Parathyroid adenoma (tissue), 2 donors: ENCODE measurements around the gene OR1L1.

Experiments used
- H2AFZ ChIP-seq: fragments of 300-600 bp; sonication (generic); one replicate; pipeline ENCODE4 v1.7.0; 2017; ENCODE audit warnings: antibody characterized with exemption, mild to moderate bottlenecking
- H3K27ac ChIP-seq: fragments of 300-600 bp; sonication (generic); one replicate; pipeline ENCODE4 v1.7.0; 2017
- H3K27me3 ChIP-seq: fragments of 300-600 bp; sonication (generic); one replicate; pipeline ENCODE4 v1.7.0; 2017; ENCODE audit warnings: low read length; ENCODE audit not compliant: control insufficient read depth, insufficient read depth
- H3K36me3 ChIP-seq: fragments of 300-600 bp; sonication (generic); one replicate; pipeline ENCODE4 v1.7.0; 2017; ENCODE audit warnings: low read length; ENCODE audit not compliant: control insufficient read depth, insufficient read depth
- H3K4me1 ChIP-seq: fragments of 300-600 bp; sonication (generic); one replicate; pipeline ENCODE4 v1.7.0; 2017; ENCODE audit warnings: control low read depth
- H3K4me2 ChIP-seq: fragments of 300-600 bp; sonication (generic); one replicate; pipeline ENCODE4 v1.7.0; 2017; ENCODE audit warnings: low read length
- H3K4me3 ChIP-seq: fragments of 300-600 bp; sonication (generic); one replicate; pipeline ENCODE4 v1.7.0; 2017; ENCODE audit warnings: low read depth, low read length
- H3K79me2 ChIP-seq: fragments of 300-600 bp; sonication (generic); one replicate; pipeline ENCODE4 v1.7.0; 2017; ENCODE audit warnings: control low read depth
- H3K9ac ChIP-seq: fragments of 300-600 bp; sonication (generic); one replicate; pipeline ENCODE4 v1.7.0; 2017; ENCODE audit warnings: mild to moderate bottlenecking
- H3K9me3 ChIP-seq: fragments of 300-600 bp; sonication (generic); one replicate; pipeline ENCODE4 v1.7.0; 2017; ENCODE audit warnings: low read length; ENCODE audit not compliant: control insufficient read depth
- CTCF ChIP-seq: fragments of 300-600 bp; sonication (generic); IDR thresholded peaks from one replicate; pipeline ENCODE4 v1.7.0; 2017; ENCODE audit warnings: antibody characterized with exemption, mild to moderate bottlenecking
- donor health status: primary hyperparathyroidism.

Gene OR1L1

GRCh38 chr9:122657527-122657926, 4.0 kb upstream of the OR1L1 start, which contains the start of gene OR1B1:
TSS of gene OR1B1 (minus strand) at chr9:122657627.
- no peak within 1 kb of the TSS for H3K4me3 ChIP-seq
- no peak within 1 kb of the TSS for H3K9ac ChIP-seq
- no peaks in the 10 kb centered on the region for H3K27me3 ChIP-seq
- no peak for TF ChIP-seq CTCF
- H3K4me1 ChIP-seq: no peaks in the 10 kb centered on the region
- H3K9me3 ChIP-seq: no peaks in the 10 kb centered on the region
- H3K36me3 ChIP-seq: no peaks in the 10 kb centered on the region
- no peak within 1 kb of the TSS for H2AFZ ChIP-seq
- no peak within 1 kb of the TSS for H3K27ac ChIP-seq
- H3K4me2 ChIP-seq: no peak within 1 kb of the TSS
- H3K79me2 ChIP-seq: no peaks in the 10 kb centered on the region

GRCh38 chr9:122672481-122672880, 11.0 kb downstream of the OR1L1 start:
- Histone ChIP-seq H3K27ac (no peak overlapping the region), H3K79me2 (no peaks in the 10 kb centered on the region), H2AFZ (no peak overlapping the region), H3K9ac (no peak overlapping the region), H3K36me3 (no peaks in the 10 kb centered on the region), H3K27me3 (no peaks in the 10 kb centered on the region), H3K4me2 (no peak overlapping the region), H3K4me3 (no peak overlapping the region), H3K4me1 (no peaks in the 10 kb centered on the region), H3K9me3 (no peaks in the 10 kb centered on the region)
- no peak for TF ChIP-seq CTCF

GRCh38 chr9:122684851-122685250, 23.3 kb downstream of the OR1L1 start:
- H3K27me3 ChIP-seq: no peaks in the 10 kb centered on the region
- no peak overlapping the region for H3K9ac ChIP-seq
- H3K27ac ChIP-seq: no peak overlapping the region
- no peak overlapping the region for H3K4me3 ChIP-seq
- no peak overlapping the region for H3K4me2 ChIP-seq
- no peaks in the 10 kb centered on the region for H3K36me3 ChIP-seq
- TF ChIP-seq CTCF: no peak
- H3K79me2 ChIP-seq: no peaks in the 10 kb centered on the region
- H2AFZ ChIP-seq: no peak overlapping the region
- H3K4me1 ChIP-seq: no peaks in the 10 kb centered on the region
- no peaks in the 10 kb centered on the region for H3K9me3 ChIP-seq

- Histone ChIP-seq H3K4me1 (no peaks in the 10 kb centered on the region), H3K9me3 (no peaks in the 10 kb centered on the region), H3K27me3 (no peaks in the 10 kb centered on the region), H3K36me3 (no peaks in the 10 kb centered on the region), H3K4me3 (no peak overlapping the region), H3K9ac (no peak overlapping the region), H3K79me2 (no peaks in the 10 kb centered on the region), H3K4me2 (no peak overlapping the region), H3K27ac (no peak overlapping the region), H2AFZ (no peak overlapping the region)
- no peak for TF ChIP-seq CTCF
These were observed 34.2 kb downstream of the OR1L1 start for GRCh38 chr9:122695696-122696095.
